GM15510 (cell line): ENCODE results near the gene SMOC1.

Experiments
- POLR2A ChIP-seq: IDR thresholded peaks from 3 replicates; pipeline ENCODE4 v1.6.1; 2011; ENCODE audit warnings: borderline replicate concordance; ENCODE audit not compliant: insufficient read length; ENCODE audit errors: extremely low read depth

Gene SMOC1

GRCh38 chr14:69996216-69996615 lies 117.0 kb downstream of the SMOC1 start:
- no peak for TF ChIP-seq POLR2A

GRCh38 chr14:69997849-69998248 lies 118.6 kb downstream of the SMOC1 start:
- no peak for TF ChIP-seq POLR2A

- no peak for TF ChIP-seq POLR2A
Observed at GRCh38 chr14:69999261-69999674, 120.1 kb downstream of the SMOC1 start.

DNA sequence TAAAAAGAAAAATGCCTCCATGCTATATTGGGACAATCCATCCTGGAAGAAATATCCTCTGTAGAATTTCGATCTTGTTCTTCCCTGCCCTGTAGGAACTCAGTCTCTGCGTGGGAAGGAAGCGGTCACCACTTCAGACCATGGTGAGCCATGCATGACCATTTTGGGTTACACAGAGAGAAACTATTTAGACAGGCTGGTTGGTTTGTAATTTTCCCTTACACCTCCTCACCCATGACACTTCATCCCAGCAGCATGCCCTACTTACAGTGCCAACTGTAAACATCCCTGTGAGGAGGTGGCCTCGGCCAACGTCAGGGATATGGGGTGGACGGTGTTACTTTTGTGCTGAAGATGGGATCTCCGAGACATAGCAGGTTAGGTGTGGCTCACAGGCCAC lies 121.4 kb downstream of the SMOC1 start:
- no peak for TF ChIP-seq POLR2A

DNA sequence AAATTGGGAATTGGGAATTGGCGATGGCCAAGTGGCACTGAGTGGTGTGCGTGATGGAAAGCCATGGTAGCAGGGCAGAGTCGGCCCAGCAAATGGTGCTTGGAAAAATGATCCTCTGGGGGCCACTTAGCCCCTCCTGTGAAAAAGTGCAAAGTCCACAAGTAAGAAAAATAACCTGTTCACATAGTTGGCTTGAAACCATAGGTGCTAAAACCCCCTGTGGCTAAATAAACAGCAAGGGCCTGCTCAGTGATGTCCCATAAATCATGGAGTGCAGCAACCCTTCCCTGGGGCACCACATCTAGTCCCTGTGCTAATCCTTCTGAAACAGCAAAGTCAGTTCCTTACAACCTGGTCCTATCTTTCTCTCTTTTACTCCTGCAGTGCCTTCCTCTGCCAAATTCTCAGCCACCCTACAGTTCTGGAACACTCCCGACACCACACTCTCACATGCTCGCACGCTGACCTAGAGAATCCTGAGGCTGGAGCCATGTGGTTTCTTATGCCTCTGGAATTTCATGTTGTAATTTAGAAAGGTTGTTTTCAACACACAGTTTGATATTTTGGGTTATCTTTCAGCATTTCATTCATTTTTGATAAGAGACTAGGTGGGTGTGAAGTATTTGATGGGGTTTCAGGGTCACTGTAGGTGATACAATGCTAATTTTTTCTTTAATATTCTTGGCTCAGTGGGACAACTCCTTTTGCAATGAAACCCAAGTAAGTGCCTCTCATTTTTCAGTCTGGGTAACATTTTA lies 123.6 kb downstream of the SMOC1 start:
- no peak for TF ChIP-seq POLR2A

DNA sequence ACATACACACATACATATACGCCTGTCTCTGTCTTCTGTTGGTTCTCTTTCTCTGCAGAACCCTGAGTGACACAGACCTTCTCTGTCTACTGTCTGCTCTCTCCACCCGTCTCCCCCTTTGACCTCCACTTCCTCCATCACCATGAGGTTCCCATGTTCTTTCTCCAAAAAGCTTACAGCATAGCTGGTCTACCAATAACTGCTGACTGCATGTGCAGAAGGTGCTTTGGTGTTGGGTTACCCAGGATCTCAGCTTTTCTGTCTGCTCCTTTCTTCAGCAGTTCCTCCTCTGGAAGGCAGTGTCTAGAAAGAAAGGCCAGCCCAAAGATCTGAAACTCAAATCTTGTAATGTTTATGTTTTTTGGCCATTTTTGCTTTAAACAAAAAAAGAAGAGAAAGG lies 125.6 kb downstream of the SMOC1 start:
- TF ChIP-seq POLR2A = no peak

GRCh38 chr14:70005281-70005805 lies 126.1 kb downstream of the SMOC1 start:
- no peak for TF ChIP-seq POLR2A

DNA sequence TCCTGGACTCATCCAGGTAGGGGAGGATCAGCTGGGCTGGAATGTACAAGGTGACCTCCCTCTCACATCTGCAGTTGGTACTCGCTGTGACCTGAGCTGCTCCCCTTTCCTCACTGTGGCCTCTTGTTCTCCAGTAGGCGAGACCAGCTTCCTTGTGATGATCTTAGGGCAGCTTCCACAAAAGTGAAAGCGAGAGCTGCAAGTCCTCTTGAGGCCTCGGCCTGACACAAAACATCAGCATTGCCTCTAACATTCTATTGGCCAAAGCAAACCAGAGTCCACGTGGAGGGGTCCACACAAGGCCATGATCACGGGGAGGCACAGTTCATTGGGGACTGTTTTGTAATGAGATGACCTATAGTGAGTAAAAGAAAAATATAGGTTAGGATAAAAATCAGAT lies 127.5 kb downstream of the SMOC1 start:
- TF ChIP-seq POLR2A = no peak

DNA sequence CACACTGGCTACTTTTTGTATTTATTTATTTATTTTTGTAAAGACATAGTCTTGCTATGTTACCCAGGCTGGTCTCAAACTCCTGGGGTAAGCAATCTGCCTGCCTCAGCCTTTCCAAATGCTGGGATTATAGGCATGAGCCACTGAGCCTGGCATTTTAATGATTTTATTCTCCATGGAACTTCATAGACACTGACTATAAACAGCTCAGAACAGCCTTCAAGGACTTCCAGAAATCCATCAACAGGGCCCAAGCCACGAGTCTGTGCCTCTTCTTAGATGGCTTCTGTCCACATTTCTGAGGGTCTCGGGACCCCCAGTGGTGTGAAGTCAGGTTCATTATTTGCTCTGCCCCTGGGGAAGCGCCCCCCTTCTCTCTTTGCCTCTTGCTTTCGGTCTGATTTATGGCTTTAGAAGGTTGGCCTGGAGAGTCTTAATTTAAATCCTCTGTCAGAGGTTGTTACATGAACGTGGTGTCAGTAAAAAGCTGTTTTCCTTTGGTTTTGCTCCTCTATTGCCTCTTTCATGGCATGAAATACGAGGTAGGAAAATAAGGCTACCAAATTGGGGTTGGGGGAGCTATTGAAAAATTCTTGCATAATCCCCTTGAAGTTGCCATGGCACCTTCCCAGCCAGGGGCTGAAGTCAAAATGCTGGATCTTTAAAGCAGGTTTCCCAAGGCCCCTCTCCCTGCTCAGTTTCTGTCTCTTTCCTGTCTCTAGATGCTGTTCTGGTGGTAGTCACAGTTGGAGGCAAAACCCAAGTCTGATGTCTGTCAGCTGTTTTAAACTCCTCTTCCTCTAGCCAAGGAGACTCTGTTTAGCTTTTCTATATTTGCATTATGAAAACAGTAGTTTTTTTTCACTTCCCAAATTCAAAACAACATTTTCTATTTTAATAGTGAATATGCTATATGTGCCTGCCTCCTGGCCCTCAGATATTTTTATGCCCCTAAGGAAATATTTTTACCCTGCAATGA lies 129.4 kb downstream of the SMOC1 start:
- TF ChIP-seq POLR2A = no peak

DNA sequence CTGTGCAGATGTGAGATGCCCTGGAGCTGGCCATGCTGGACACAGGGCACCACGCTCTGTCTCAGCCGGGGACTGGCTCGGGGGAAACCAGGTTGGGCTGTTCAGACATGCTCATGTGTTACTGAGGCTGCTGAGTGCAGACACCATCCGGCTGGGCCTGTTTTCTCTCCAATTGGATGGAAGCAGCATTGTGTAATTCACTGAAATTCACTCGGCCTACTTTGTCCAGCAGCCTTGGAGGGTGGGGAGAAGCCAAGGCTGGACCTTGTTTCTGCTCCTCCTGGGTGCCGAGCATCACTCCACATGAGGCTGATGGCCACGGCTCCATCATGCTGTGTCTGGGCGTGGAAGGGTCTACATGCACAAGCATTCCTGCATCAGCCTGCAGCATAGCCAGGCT lies 130.7 kb downstream of the SMOC1 start:
- no peak for TF ChIP-seq POLR2A

DNA sequence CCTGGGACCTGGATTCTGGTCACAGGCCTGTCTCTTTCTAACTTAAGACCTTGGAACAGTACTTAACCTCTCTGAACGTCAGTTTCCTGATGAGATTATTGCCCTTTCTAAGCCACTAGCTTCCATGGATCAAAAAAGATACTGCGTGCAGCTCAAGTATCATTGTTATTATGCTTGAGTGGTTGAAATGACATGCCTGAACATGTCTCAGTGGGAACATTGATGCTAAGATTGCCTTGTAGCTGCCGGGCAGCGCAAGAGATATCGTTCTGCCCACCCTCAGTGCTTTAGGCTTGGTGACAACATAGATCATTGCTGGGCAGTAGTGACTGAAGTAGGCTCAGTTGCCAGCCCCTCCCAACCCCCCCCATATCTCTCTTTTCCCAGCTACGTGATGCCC lies 131.9 kb downstream of the SMOC1 start:
- TF ChIP-seq POLR2A = no peak

- TF ChIP-seq POLR2A = no peak
Observed at GRCh38 chr14:70011708-70012107, 132.5 kb downstream of the SMOC1 start.

GRCh38 chr14:70013271-70013873 lies 134.2 kb downstream of the SMOC1 start:
- TF ChIP-seq POLR2A = no peak

DNA sequence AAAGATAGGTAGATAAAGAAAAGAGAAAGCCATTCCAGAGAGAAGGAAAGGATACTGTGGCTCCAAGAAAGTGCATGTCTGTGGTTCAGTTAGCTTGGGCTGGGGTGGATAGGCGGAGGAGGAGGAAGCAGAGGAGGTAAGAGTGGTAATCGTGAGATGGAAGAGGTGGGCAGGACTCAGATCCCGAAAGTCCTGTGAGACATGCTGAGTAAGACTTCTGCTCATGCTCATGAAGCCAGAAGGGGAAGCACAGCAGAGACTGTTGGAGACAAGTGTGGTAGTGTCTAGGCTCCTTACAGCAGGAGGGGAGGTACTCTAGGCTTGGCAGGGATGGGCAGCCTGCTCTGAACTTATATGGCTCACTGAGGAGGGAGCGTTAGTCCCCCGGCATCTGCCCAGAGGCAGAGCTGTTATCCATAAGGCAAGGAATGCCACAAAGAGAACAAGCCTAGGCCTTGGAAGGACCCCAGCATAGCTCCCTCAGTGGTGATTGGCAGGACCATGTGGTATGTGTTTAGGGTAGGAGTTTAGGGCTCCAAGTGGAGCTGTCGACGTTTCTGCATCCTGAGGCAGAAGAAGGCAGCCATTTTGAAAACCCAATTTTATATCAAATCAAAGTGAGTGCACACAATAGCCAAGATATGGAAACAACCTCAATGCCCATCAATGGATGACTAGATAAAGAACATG lies 135.3 kb downstream of the SMOC1 start:
- TF ChIP-seq POLR2A = no peak
